ENCODE data around the gene BMF.

BMF gene

GRCh38 chr15:40104865-40105516 is 3.7 kb downstream of the BMF start:
- in situ Hi-C loops (cut with HindIII; ENCODE audit: low pct_ligation_motif_present, low sequenced_read_pairs), result loop anchor here (10.0 kb wide), 1 partner anchor 60 kb away; no protein-coding TSS in a partner anchor

GRCh38 chr15:40104296-40104864 is 4.3 kb downstream of the BMF start:
- no peak for DNase-seq
- in situ Hi-C loops (cut with HindIII; ENCODE audit: low pct_ligation_motif_present, low sequenced_read_pairs), result loop anchor here (10.0 kb wide), 1 partner anchor 60 kb away; no protein-coding TSS in a partner anchor
- Histone ChIP-seq H3K27ac (no peak overlapping the region), H3K27me3 (replicated peaks) (no peaks in the 10 kb centered on the region), H3K4me3 (ENCODE audit: low read depth, low read length) (no peak overlapping the region), H3K36me3 (replicated peaks) (no peaks in the 10 kb centered on the region)
- no peak for TF ChIP-seq CTCF (IDR thresholded peaks at IDR 0.05; ENCODE audit: low read depth, low read length, missing control alignments)

More at GRCh38 chr15:40104865-40105516, 3.7 kb downstream of the BMF start:
- H3K36me3 ChIP-seq (replicated peaks), result no peaks in the 10 kb centered on the region
- DNase-seq, result peak; percentile 73
- TF ChIP-seq CTCF (IDR thresholded peaks at IDR 0.05; ENCODE audit: low read depth, low read length, missing control alignments), result peak; percentile 97
- H3K27me3 ChIP-seq (replicated peaks), result no peaks in the 10 kb centered on the region
- no peak overlapping the region for H3K4me3 ChIP-seq (ENCODE audit: low read depth, low read length)
- no peak overlapping the region for H3K27ac ChIP-seq

- no peak for TF ChIP-seq CTCF (IDR thresholded peaks at IDR 0.05; ENCODE audit: low read depth, low read length, missing control alignments)
- in situ Hi-C loops (cut with HindIII; ENCODE audit: low pct_ligation_motif_present, low sequenced_read_pairs), result loop anchor here (10.0 kb wide), 1 partner anchor 59 kb away; no protein-coding TSS in a partner anchor
- no peaks in the 10 kb centered on the region for H3K36me3 ChIP-seq (replicated peaks)
- H3K27ac ChIP-seq, result peak overlapping the region; percentile 11
- H3K4me3 ChIP-seq (ENCODE audit: low read depth, low read length), result no peak overlapping the region
- no peaks in the 10 kb centered on the region for H3K27me3 ChIP-seq (replicated peaks)
- DNase-seq, result no peak
Observed at GRCh38 chr15:40103864-40104271, 4.8 kb downstream of the BMF start.

GRCh38 chr15:40102897-40103858 is 5.5 kb downstream of the BMF start:
- TF ChIP-seq CTCF (IDR thresholded peaks at IDR 0.05; ENCODE audit: low read depth, low read length, missing control alignments), result no peak
- in situ Hi-C loops (cut with HindIII; ENCODE audit: low pct_ligation_motif_present, low sequenced_read_pairs), result loop anchor here (10.0 kb wide), 1 partner anchor 58 kb away; no protein-coding TSS in a partner anchor
- Histone ChIP-seq H3K4me3 (ENCODE audit: low read depth, low read length) (no peak overlapping the region), H3K27me3 (replicated peaks) (no peaks in the 10 kb centered on the region), H3K27ac (peak overlapping the region; percentile 11), H3K36me3 (replicated peaks) (no peaks in the 10 kb centered on the region)
- DNase-seq, result no peak

GRCh38 chr15:40100947-40101905 is 7.5 kb downstream of the BMF start:
- no peak overlapping the region for H3K4me3 ChIP-seq (ENCODE audit: low read depth, low read length)
- H3K27me3 ChIP-seq (replicated peaks), result no peaks in the 10 kb centered on the region
- no peaks in the 10 kb centered on the region for H3K36me3 ChIP-seq (replicated peaks)
- no peak overlapping the region for H3K27ac ChIP-seq
- TF ChIP-seq CTCF (IDR thresholded peaks at IDR 0.05; ENCODE audit: low read depth, low read length, missing control alignments), result no peak
- in situ Hi-C loops (cut with HindIII; ENCODE audit: low pct_ligation_motif_present, low sequenced_read_pairs), result loop anchor here (10.0 kb wide), 1 partner anchor 56 kb away; no protein-coding TSS in a partner anchor
- no peak for DNase-seq
